Embryonic facial prominence (tissue), 1 donor: ENCODE data around the gene LAMA3.

ENCODE experiments used
- DNase-seq: peaks from one replicate; pipeline ENCODE4 v3.0.0-alpha.2; 2016; ENCODE audit errors: extremely low spot score

Gene LAMA3, protein sequence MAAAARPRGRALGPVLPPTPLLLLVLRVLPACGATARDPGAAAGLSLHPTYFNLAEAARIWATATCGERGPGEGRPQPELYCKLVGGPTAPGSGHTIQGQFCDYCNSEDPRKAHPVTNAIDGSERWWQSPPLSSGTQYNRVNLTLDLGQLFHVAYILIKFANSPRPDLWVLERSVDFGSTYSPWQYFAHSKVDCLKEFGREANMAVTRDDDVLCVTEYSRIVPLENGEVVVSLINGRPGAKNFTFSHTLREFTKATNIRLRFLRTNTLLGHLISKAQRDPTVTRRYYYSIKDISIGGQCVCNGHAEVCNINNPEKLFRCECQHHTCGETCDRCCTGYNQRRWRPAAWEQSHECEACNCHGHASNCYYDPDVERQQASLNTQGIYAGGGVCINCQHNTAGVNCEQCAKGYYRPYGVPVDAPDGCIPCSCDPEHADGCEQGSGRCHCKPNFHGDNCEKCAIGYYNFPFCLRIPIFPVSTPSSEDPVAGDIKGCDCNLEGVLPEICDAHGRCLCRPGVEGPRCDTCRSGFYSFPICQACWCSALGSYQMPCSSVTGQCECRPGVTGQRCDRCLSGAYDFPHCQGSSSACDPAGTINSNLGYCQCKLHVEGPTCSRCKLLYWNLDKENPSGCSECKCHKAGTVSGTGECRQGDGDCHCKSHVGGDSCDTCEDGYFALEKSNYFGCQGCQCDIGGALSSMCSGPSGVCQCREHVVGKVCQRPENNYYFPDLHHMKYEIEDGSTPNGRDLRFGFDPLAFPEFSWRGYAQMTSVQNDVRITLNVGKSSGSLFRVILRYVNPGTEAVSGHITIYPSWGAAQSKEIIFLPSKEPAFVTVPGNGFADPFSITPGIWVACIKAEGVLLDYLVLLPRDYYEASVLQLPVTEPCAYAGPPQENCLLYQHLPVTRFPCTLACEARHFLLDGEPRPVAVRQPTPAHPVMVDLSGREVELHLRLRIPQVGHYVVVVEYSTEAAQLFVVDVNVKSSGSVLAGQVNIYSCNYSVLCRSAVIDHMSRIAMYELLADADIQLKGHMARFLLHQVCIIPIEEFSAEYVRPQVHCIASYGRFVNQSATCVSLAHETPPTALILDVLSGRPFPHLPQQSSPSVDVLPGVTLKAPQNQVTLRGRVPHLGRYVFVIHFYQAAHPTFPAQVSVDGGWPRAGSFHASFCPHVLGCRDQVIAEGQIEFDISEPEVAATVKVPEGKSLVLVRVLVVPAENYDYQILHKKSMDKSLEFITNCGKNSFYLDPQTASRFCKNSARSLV (N-terminal part only)

GRCh38 chr18:23689031-23689615, at the start of gene LAMA3:
TSS of gene LAMA3 (plus strand) at chr18:23689453. CDS start at chr18:23689684, 231 bp downstream.
- peak; percentile 26 for DNase-seq

GRCh38 chr18:23640052-23640451, 49.2 kb upstream of the LAMA3 start:
- DNase-seq, result no peak

GRCh38 chr18:23641143-23641720, 48.0 kb upstream of the LAMA3 start:
- DNase-seq, result no peak

DNA sequence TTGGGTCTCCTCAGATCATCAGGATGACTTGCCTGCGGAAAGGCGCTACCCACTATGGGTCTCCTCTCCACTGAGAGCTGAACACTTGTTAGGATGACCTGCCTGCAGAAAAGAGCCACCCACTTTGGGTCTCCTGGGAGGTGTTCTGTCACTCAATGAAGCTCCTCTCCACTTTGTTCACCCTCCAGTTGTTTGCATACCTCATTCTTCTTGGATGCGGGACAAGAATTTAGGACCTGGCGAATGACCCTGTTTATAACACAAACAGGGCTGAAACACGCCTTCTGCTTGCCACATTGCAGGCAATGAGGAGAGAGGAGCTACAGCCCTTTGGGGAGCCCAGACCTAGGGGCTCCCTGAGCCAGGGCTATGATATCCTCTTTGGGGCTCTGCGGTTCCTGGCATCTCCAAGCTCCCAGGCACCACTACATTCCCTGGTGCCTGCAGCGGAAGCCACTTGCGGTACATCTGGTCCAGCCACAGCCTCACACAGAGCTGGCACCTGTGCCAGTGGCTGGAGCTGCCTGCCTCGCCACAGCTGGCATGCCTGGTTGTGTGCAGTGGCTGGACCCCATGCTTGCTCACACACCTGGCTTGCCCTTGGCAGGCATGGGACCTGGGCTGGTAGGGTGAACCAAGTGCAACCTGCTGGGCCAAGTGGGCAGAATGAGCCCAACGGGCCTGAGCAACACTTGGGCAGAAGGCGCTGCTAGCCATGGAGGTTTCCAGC, 47.2 kb upstream of the LAMA3 start:
- no peak for DNase-seq

DNA sequence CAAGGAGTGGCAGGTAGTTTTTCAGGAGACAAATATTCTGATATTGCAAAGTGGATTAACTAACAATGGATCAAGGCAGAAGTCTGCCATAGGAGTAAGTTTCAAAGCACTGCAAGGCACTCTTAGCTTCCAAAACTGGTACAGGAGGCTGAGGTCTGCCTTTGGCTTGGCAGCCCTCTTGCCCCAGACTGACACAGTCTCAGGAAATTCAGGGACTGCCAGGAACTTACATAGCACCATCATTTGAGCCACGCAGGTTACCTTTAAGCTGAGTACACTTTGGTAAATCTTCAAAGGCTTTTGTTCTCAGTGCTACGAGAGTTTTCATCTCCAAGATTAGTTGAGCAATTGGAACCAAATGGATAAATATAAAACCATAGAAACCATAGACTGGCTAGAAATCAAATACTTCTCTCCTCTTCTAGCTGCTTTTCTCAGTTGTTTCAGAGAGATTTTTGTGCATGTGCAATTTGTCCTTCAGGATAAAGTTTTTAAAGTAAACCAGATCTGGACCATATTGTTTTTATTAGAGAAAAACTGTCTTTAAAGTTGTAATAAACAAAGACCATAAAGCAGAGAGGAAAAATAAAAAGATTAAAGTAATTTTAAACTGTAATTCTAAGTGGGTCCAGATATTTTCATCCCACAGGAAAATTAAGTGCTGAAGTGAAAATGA, 45.3 kb upstream of the LAMA3 start:
- DNase-seq, result peak; percentile 55

GRCh38 chr18:23645568-23646175, 43.6 kb upstream of the LAMA3 start:
- DNase-seq, result no peak

GRCh38 chr18:23646282-23646681, 43.0 kb upstream of the LAMA3 start:
- no peak for DNase-seq

DNA sequence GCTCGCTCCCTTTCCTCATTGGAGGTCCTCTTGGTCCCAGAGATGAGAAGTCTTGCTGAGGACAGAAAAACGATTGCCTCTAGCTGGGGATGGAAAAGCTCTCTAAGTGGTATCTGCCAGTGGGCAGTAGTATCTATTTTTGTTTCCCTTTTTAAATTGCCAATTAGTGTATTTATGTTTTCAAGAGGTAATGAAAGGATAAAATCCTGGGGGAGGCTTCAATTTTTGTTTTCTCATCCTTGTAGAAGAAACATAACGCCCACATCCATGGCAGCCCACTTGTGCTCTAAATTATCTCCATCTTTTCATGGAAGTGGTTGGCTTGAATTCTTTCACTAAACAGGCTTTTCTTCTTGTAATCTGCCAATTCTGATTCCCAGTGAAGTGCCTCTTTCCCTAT, 40.8 kb upstream of the LAMA3 start:
- DNase-seq, result no peak

DNA sequence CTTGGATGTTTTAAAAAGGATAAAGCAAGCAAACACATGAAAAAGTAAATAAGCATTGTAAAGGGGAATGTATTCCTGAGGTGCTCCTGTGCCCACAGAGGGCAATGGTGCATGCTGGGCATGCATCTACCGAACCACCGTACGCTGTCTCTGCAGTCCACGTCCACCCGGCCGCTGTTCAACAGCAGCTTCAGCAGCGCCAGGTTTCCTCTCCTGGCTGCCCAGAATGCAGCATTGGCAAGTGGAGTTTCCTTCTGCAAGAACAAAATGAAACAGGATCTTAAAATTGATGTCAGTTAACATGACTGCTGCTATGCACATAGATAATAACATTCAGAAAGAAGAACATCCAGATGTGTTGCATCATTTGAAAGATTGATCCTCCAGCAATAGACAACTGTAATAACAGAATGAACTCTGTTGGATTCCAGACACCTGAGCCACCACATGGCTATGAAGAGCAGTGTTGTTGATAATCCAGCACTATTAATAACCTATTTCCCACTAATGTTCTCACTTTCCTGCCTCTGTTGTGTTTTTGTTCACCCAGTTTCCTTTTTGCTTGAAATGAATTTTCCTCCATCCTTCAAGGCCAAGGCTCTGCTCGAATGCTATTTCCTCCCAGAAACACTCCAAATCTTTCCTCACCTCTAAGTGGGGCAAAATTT, 40.2 kb upstream of the LAMA3 start:
- no peak for DNase-seq

GRCh38 chr18:23650968-23651927, 38.0 kb upstream of the LAMA3 start:
- DNase-seq, result no peak

- DNase-seq, result no peak
Measured at GRCh38 chr18:23652232-23652631, 37.0 kb upstream of the LAMA3 start.

DNA sequence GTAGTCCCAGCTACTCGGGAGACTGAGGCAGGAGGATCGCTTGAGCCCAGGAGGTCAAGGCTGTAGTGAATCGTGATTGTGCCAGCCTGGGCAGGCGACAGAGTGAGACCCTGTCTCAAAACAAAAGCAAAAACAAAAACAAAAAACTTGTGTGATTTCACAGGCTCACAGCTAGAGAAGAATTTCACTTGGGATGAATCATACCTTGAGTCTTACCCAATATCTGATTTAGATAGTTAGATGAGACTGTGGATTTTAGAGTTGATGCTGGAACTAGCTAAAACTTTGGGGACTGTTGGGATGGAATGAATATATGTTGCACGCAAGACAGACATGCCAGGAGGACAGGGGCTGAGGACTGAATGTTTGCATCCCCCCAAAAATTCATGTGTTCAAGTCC, 31.0 kb upstream of the LAMA3 start:
- DNase-seq, result no peak

GRCh38 chr18:23661735-23662308, 27.4 kb upstream of the LAMA3 start:
- DNase-seq, result no peak

GRCh38 chr18:23662309-23663263, 26.7 kb upstream of the LAMA3 start, which contains the start of gene ANKRD29:
TSS of gene ANKRD29 (minus strand) at chr18:23662911. CDS start at chr18:23662730, 181 bp downstream.
- DNase-seq, result no peak

- DNase-seq, result no peak
Measured at GRCh38 chr18:23664674-23665073, 24.6 kb upstream of the LAMA3 start.

DNA sequence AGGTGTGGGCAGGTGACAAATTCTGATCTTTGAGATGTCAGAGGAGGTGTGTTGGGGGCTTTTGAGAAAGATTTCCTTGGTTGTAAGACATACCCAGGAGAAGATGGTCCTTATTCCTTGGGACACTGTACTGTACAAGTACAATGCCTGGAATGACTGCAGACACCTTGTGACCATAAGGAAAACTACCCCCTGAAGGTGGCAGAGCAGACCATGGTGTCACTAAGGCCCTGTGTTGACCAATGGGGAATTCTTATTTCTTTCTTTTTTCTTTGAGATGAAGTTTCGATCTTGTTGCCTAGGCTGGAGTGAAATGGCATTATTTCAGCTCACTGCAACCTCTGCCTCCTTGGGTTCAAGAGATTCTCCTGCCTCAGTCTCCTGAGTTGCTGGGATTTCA, 22.1 kb upstream of the LAMA3 start:
- no peak for DNase-seq
